SU-DHL-6 (cell line): ENCODE data around the gene RSPO3.
A peak's percentile ranks its signal among the peaks of the same experiment; 100 is the strongest.

Experiments used
- H2AFZ ChIP-seq: fragments of 200-600 bp; sonication (generic); 2 replicates; pipeline ENCODE4 v1.6.1; 2014; ENCODE audit warnings: low read depth, mild to moderate bottlenecking, moderate library complexity, mixed read lengths, antibody characterized with exemption, low read length; ENCODE audit not compliant: severe bottlenecking
- H3F3A ChIP-seq: fragments of 200-600 bp; shearing (Covaris generic); 2 replicates; pipeline ENCODE4 v1.6.0; 2016; ENCODE audit warnings: antibody characterized with exemption, mild to moderate bottlenecking; ENCODE audit not compliant: insufficient read depth
- H3K27ac ChIP-seq: fragments of 200-600 bp; sonication (generic); 2 replicates; pipeline ENCODE4 v1.5.1; 2016; ENCODE audit warnings: low read depth, mild to moderate bottlenecking, low read length, moderate library complexity, mixed read lengths
- H3K27me3 ChIP-seq: fragments of 200-600 bp; sonication (generic), shearing (Covaris generic); 2 replicates; pipeline ENCODE4 v1.6.0; 2014; ENCODE audit warnings: mild to moderate bottlenecking, low read length
- H3K36me3 ChIP-seq: fragments of 200-600 bp; sonication (generic); 2 replicates; pipeline ENCODE4 v1.6.1; 2014; ENCODE audit warnings: mild to moderate bottlenecking, low read length, mixed read lengths
- H3K4me2 ChIP-seq: fragments of 300-600, 200-600 bp; shearing (Covaris generic), sonication (generic); 2 replicates; pipeline ENCODE4 v1.6.0; 2014; ENCODE audit warnings: low read length, low read depth, mild to moderate bottlenecking; ENCODE audit not compliant: poor library complexity, severe bottlenecking
- H3K4me3 ChIP-seq: fragments of 200-600 bp; sonication (generic); 2 replicates; pipeline ENCODE4 v1.5.1; 2014; ENCODE audit warnings: antibody characterized with exemption, low read length, mild to moderate bottlenecking, mixed read lengths; ENCODE audit not compliant: insufficient read depth, poor library complexity, severe bottlenecking
- H3K79me2 ChIP-seq: fragments of 200-600 bp; sonication (generic); 2 replicates; pipeline ENCODE4 v1.6.1; 2014; ENCODE audit warnings: mild to moderate bottlenecking, low read length, moderate library complexity; ENCODE audit not compliant: insufficient read depth
- H3K9ac ChIP-seq: fragments of 200-600 bp; sonication (generic); 2 replicates; pipeline ENCODE4 v1.7.0; 2014; ENCODE audit warnings: mild to moderate bottlenecking, low read length
- H3K9me2 ChIP-seq: fragments of 200-600 bp; sonication (generic); replicated peaks from 2 replicates; pipeline ENCODE4 v1.6.1; 2014; ENCODE audit warnings: low read length; ENCODE audit not compliant: insufficient read depth
- H3K9me3 ChIP-seq: fragments of 200-600 bp; sonication (generic); 2 replicates; pipeline ENCODE4 v1.6.1; 2014; ENCODE audit warnings: low read length, mixed read lengths; ENCODE audit not compliant: insufficient read depth
- H4K20me1 ChIP-seq: fragments of 200-600 bp; sonication (generic); 2 replicates; pipeline ENCODE4 v1.6.1; 2014; ENCODE audit warnings: low read depth, mild to moderate bottlenecking, antibody characterized with exemption, low read length, moderate library complexity, mixed read lengths
- CTCF ChIP-seq: fragments of 200-600 bp; sonication (generic); IDR thresholded peaks from one replicate; pipeline ENCODE4 v1.5.1; 2017; ENCODE audit warnings: antibody characterized with exemption, mild to moderate bottlenecking, low read length, moderate library complexity; ENCODE audit not compliant: insufficient read depth, poor library complexity, severe bottlenecking
- EZH2phosphoT487 ChIP-seq: fragments of 200-600 bp; sonication (generic), shearing (Covaris generic); conservative IDR thresholded peaks from 2 replicates; pipeline ENCODE4 v1.6.1; 2018; ENCODE audit warnings: mild to moderate bottlenecking, antibody characterized with exemption, low read length, moderate library complexity, mixed read lengths

The RSPO3 gene, protein sequence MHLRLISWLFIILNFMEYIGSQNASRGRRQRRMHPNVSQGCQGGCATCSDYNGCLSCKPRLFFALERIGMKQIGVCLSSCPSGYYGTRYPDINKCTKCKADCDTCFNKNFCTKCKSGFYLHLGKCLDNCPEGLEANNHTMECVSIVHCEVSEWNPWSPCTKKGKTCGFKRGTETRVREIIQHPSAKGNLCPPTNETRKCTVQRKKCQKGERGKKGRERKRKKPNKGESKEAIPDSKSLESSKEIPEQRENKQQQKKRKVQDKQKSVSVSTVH

DNA sequence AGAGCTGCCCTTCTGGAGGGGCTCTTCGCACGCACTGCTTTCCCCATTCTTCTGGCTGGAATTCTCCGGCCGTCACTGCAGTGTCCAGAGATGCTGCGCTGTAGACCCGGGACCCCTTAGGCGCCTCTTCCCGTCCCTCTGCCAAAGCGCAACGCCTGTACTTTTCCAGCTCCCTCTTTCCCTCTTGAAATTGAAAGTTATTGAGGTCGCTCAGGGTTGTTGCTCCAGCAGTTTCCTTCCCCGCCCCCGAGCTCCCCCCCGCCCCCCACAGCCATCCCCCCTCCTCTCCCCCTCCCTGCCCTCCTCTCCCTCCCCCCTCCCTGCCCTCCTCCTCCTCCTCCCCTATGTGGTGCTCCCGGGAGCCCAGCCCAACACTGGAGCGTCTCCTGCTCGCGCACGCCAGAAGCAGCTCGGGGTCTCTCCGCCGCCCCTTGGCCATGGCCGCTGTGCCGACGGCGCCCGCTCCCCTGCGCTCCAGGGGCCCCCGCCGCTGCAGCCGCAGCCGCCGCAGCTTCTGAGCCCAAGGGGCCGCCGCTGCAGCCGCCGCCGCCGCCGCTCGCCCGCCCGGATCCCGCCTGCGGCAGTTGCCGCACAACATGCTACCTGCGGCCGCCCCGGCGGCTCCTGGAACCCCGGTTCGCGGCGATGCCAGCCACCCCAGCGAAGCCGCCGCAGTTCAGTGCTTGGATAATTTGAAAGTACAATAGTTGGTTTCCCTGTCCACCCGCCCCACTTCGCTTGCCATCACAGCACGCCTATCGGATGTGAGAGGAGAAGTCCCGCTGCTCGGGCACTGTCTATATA lies at the start of gene RSPO3:
RSPO3 (plus strand) TSS at position 374 of the 804 bp plus-strand sequence. CDS start 522 bp downstream, outside the sequence.
- Histone ChIP-seq H3K9me2 (no peaks in the 10 kb centered on the region), H2AFZ (peak within 1 kb of the TSS; percentile 49), H3K9ac (peak within 1 kb of the TSS; percentile 7; the same call in 1 of the 2 replicates), H3K79me2 (no peaks in the 10 kb centered on the region), H4K20me1 (no peaks in the 10 kb centered on the region), H3K4me2 (peak within 1 kb of the TSS; percentile 54), H3K27me3 (no peaks in the 10 kb centered on the region), H3K36me3 (no peaks in the 10 kb centered on the region), H3K9me3 (no peaks in the 10 kb centered on the region), H3K27ac (no peak within 1 kb of the TSS), H3K4me3 (peak within 1 kb of the TSS; percentile 36), H3F3A (no peaks in the 10 kb centered on the region)
- TF ChIP-seq EZH2phosphoT487, result no peak
- no peak for TF ChIP-seq CTCF

DNA sequence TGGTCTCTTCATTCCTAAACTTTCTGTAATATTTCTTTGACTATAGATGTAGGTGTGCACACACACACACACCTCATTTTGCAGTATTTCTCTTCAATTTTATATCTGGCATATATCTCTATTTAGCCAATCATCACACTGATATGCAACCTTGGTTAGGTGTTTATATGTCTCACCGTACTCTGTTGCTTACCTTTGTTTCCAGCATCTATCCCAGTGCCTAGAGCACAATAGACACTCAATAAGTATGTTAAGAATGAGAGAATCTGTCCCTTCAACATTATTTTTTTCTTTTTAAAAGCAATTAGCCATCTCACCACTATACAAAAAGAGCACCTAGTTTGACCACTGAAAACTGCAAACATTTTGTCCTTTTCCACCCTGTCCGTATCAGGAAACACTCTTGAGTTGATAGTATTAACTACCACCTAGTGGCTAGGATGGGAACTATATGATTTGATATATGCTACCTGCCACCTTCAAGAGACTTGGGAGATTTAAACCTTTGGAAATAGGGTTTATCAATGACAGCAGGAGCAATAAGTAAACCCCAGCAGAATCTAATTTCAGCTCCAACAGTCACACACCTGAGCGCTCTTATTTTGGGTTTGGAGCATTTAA lies 48.7 kb upstream of the RSPO3 start:
- H3K9ac ChIP-seq, result no peak overlapping the region
- no peaks in the 10 kb centered on the region for H4K20me1 ChIP-seq
- H3K27me3 ChIP-seq, result no peaks in the 10 kb centered on the region
- no peaks in the 10 kb centered on the region; the same call in 1 of the 2 replicates for H3K9me2 ChIP-seq
- no peak overlapping the region for H3K4me3 ChIP-seq
- no peak for TF ChIP-seq EZH2phosphoT487
- TF ChIP-seq CTCF, result no peak
- H3K4me2 ChIP-seq, result no peak overlapping the region
- H3F3A ChIP-seq, result no peaks in the 10 kb centered on the region
- H3K36me3 ChIP-seq, result no peaks in the 10 kb centered on the region
- H3K27ac ChIP-seq, result no peak overlapping the region
- H3K79me2 ChIP-seq, result no peaks in the 10 kb centered on the region
- no peaks in the 10 kb centered on the region for H3K9me3 ChIP-seq
- no peak overlapping the region for H2AFZ ChIP-seq

DNA sequence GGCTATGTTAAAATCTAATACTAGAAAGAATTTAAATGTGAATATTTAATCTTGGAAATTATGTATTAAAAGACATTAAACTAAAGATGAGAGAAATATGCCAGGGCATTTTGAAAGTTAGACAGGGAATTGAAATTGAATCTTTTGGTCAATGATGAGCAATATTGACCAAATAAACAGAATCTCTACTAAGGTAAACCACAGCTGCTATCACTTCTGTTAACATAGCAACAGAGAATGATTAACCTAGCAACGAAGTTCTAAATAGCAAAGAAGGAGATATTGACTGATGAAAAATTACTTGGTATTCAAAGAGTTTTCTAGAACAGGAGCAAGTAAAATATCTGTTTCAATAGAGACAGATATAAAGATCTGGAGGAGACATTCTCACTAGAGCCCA lies 45.2 kb upstream of the RSPO3 start:
- no peaks in the 10 kb centered on the region for H3F3A ChIP-seq
- H3K36me3 ChIP-seq, result no peaks in the 10 kb centered on the region
- no peaks in the 10 kb centered on the region; the same call in 1 of the 2 replicates for H3K9me2 ChIP-seq
- H3K4me3 ChIP-seq, result no peak overlapping the region
- no peak overlapping the region for H3K4me2 ChIP-seq
- no peaks in the 10 kb centered on the region for H4K20me1 ChIP-seq
- no peaks in the 10 kb centered on the region for H3K79me2 ChIP-seq
- H2AFZ ChIP-seq, result no peak overlapping the region
- H3K27ac ChIP-seq, result no peak overlapping the region
- no peak overlapping the region for H3K9ac ChIP-seq
- no peaks in the 10 kb centered on the region for H3K27me3 ChIP-seq
- H3K9me3 ChIP-seq, result no peaks in the 10 kb centered on the region
- TF ChIP-seq CTCF (no peak), EZH2phosphoT487 (no peak)
